Measurements from ENCODE around the gene GRK3.

DNA sequence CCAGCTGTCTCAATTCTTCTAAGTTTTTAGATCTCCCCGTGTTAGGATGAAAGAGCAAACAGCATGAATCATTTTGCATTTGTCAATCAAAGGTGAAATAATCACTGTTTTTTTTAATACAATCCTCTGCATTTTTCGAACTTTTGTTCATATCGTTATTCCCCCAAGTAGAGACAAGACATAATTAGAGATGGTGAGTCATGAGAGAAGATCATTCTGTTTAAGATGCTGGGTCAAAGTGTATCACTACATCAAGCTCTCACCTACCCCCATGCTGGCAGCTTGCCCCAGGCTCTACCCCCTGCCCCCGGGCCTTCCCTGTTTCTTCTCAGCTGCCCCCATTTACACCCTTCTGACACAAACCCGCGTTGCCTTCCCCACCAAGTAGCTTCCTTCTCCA lies 147.0 kb downstream of the GRK3 start:
- TF ChIP-seq, protein P1, sequence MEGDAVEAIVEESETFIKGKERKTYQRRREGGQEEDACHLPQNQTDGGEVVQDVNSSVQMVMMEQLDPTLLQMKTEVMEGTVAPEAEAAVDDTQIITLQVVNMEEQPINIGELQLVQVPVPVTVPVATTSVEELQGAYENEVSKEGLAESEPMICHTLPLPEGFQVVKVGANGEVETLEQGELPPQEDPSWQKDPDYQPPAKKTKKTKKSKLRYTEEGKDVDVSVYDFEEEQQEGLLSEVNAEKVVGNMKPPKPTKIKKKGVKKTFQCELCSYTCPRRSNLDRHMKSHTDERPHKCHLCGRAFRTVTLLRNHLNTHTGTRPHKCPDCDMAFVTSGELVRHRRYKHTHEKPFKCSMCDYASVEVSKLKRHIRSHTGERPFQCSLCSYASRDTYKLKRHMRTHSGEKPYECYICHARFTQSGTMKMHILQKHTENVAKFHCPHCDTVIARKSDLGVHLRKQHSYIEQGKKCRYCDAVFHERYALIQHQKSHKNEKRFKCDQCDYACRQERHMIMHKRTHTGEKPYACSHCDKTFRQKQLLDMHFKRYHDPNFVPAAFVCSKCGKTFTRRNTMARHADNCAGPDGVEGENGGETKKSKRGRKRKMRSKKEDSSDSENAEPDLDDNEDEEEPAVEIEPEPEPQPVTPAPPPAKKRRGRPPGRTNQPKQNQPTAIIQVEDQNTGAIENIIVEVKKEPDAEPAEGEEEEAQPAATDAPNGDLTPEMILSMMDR (IDR thresholded peaks at IDR 0.05 in 4 of 5, conservative IDR thresholded peaks at IDR 0.05 in 1 of 5) = no peak
- TF ChIP-seq POLR2A (IDR thresholded peaks at IDR 0.05) = no peak

Data from gastrocnemius medialis (tissue), 4 donors.